Right lobe of liver (tissue), 6 donors: ENCODE data around the gene MPZL1. TPM values are rescaled to one million over a fixed set of nuclear protein-coding genes. Genes with fewer than 3 reads are reported as not detected.
A peak's percentile ranks its signal among the peaks of the same experiment; 100 is the strongest.

ENCODE experiments used
- ATAC-seq, 4 donors: fragments of 200-7000 bp; cut with Tn5 transposase; one replicate each; pipeline ENCODE4 v1.9.1; 2020; ENCODE audit warnings: mild to moderate bottlenecking in 4 of 4, moderate library complexity in 4 of 4
- DNase-seq, 3 donors: peaks; one replicate each; pipeline ENCODE4 v3.0.0-alpha.2; 2020
- H3K27ac ChIP-seq, 3 donors: fragments of 200-600 bp; one replicate each; pipeline ENCODE4 v1.8.0; 2022
- H3K27me3 ChIP-seq, 2 donors: fragments of 200-600 bp; one replicate each; pipeline ENCODE4 v1.8.0; 2022
- H3K36me3 ChIP-seq, 4 donors: fragments of 200-600 bp; sonication (generic) in 1 of 4; one replicate each; pipeline versions ENCODE4 v1.5.1 to v1.8.0; 2017 to 2022; ENCODE audit warnings: control low read depth in 1 of 4
- H3K4me1 ChIP-seq, 4 donors: fragments of 200-600 bp; sonication (generic) in 1 of 4; one replicate each; pipeline versions ENCODE4 v1.5.1 to v1.8.0; 2017 to 2022; ENCODE audit warnings: control low read depth in 1 of 4
- H3K4me3 ChIP-seq, 3 donors: fragments of 200-600 bp; one replicate each; pipeline ENCODE4 v1.8.0; 2022
- H3K9me3 ChIP-seq, 4 donors: fragments of 200-600 bp; sonication (generic) in 1 of 4; one replicate each; pipeline versions ENCODE4 v1.5.1 to v1.8.0; 2017 to 2022; ENCODE audit warnings: control low read depth in 1 of 4
- CTCF ChIP-seq, 4 donors: fragments of 200-600 bp in 3 of 4; fragments of 450-650 bp in 1 of 4; IDR thresholded peaks; one replicate each; pipeline versions ENCODE4 v1.5.1 to v1.8.0; 2016 to 2022; ENCODE audit warnings: antibody characterized with exemption in 4 of 4, mild to moderate bottlenecking in 2 of 4
- POLR2A ChIP-seq: fragments of 450-650 bp; IDR thresholded peaks from one replicate; pipeline ENCODE4 v1.6.1; 2017; ENCODE audit warnings: antibody characterized with exemption, mild to moderate bottlenecking
- WGBS: methylation state at CpG from one replicate; pipeline ENCODE4 v1.1.6; 2018; ENCODE audit warnings: low coverage, low lambda C conversion rate; ENCODE audit not compliant: insufficient coverage; ENCODE audit errors: missing lambda C conversion rate; 5-methylcytosine and 5-hydroxymethylcytosine counted together
- intact Hi-C, 2 donors: fragments of 100-400 bp; cut with DNase I; formaldehyde crosslinking; loops; one replicate each; pipeline versions ENCODE4 v1.11.2 to v1.14.1; 2022
- total RNA-seq, 6 experiments: library from RNA; depleted of rRNA in 2 of 6; stranded (reverse); fragments of >200 nt in 2 of 6; fragmentation: NEBNext Ultra II Directional in 3 of 6; extraction: Animal tissue kit (Norgen Biotek cat#: 25700) in 3 of 6; gene quantifications; one replicate each; pipeline versions ENCODE4 v1.1.0 to v1.2.4, GENCODE V29; 2016 to 2023
- donor health status: DM: no; HTN: yes; CAD: no.
- donor health status: DM: no; HTN: no; CAD: no.
- donor health status: DM: no; HTN: no; CAD: no.
- donor health status: DM: no; HTN: yes; CAD: no.
- donor health status: DM: no; HTN: yes; CAD: no.

Gene MPZL1
- total RNA-seq, 6 experiments from 2014 or later = 15.7 to 43.3 (median 18.9) TPM

GRCh38 chr1:167766538-167766937, 44.8 kb downstream of the MPZL1 start:
- WGBS = 100% methylated on average over 2 of the region's 2 CpGs
- Histone ChIP-seq H3K27ac (no peak overlapping the region), H3K4me3 (no peak overlapping the region), H3K9me3 (no peaks in the 10 kb centered on the region), H3K4me1 (no peaks in the 10 kb centered on the region), H3K36me3 (no peaks in the 10 kb centered on the region), H3K27me3 (no peaks in the 10 kb centered on the region)
- intact Hi-C loops = no loop called here
- no peak for ATAC-seq
- DNase-seq = no peak
- TF ChIP-seq CTCF (IDR thresholded peaks at IDR 0.05) = no peak
- no peak for TF ChIP-seq POLR2A

GRCh38 chr1:167767761-167768160, 46.0 kb downstream of the MPZL1 start:
- Histone ChIP-seq H3K9me3 (no peaks in the 10 kb centered on the region), H3K27ac (no peak overlapping the region), H3K27me3 (no peaks in the 10 kb centered on the region), H3K4me1 (no peaks in the 10 kb centered on the region), H3K36me3 (peaks cover 0 to 2% (median 0%) of the 10 kb centered on the region in 4 donors), H3K4me3 (no peak overlapping the region)
- DNase-seq (no peak), ATAC-seq (peak in 3 of 4 donors; percentile 20 to 56 (median 33))
- TF ChIP-seq CTCF (IDR thresholded peaks at IDR 0.05) (no peak), POLR2A (no peak)
- intact Hi-C loops = no loop called here

GRCh38 chr1:167770127-167770526, 48.3 kb downstream of the MPZL1 start:
- ATAC-seq (no peak), DNase-seq (no peak)
- H3K27me3 ChIP-seq = no peaks in the 10 kb centered on the region
- WGBS = no CpG with 5 or more reads among the region's 3 CpGs
- H3K4me3 ChIP-seq = no peak overlapping the region
- no peak overlapping the region for H3K27ac ChIP-seq
- H3K4me1 ChIP-seq = no peaks in the 10 kb centered on the region
- H3K36me3 ChIP-seq = peaks cover 0 to 2% (median 0%) of the 10 kb centered on the region in 4 donors
- H3K9me3 ChIP-seq = no peaks in the 10 kb centered on the region
- intact Hi-C loops = no loop called here
- no peak for TF ChIP-seq POLR2A
- no peak for TF ChIP-seq CTCF (IDR thresholded peaks at IDR 0.05)

- no peak overlapping the region for H3K27ac ChIP-seq
- H3K36me3 ChIP-seq = peaks cover 0 to 2% (median 0%) of the 10 kb centered on the region in 4 donors
- no peaks in the 10 kb centered on the region for H3K27me3 ChIP-seq
- no peaks in the 10 kb centered on the region for H3K4me1 ChIP-seq
- TF ChIP-seq CTCF (IDR thresholded peaks at IDR 0.05) (no peak), POLR2A (no peak)
- WGBS = 89% methylated on average over 4 of the region's 4 CpGs
- H3K4me3 ChIP-seq = no peak overlapping the region
- no peak for ATAC-seq
- no peaks in the 10 kb centered on the region for H3K9me3 ChIP-seq
- DNase-seq = no peak
- intact Hi-C loops = no loop called here
Observed at GRCh38 chr1:167772436-167772835, 50.7 kb downstream of the MPZL1 start.

- Histone ChIP-seq H3K9me3 (no peaks in the 10 kb centered on the region), H3K27ac (no peak overlapping the region), H3K36me3 (peaks cover 0 to 2% (median 0%) of the 10 kb centered on the region in 4 donors), H3K4me1 (no peaks in the 10 kb centered on the region), H3K27me3 (no peaks in the 10 kb centered on the region), H3K4me3 (no peak overlapping the region)
- no peak for TF ChIP-seq POLR2A
- no peak for TF ChIP-seq CTCF (IDR thresholded peaks at IDR 0.05)
- intact Hi-C loops = no loop called here
- no peak for ATAC-seq
- WGBS = no CpG with 5 or more reads among the region's 2 CpGs
- no peak for DNase-seq
Observed at GRCh38 chr1:167773516-167773915, 51.7 kb downstream of the MPZL1 start.
